ENCODE data around the gene ZNF423. TPM values are rescaled to one million over a fixed set of nuclear protein-coding genes. Genes with fewer than 3 reads are reported as not detected.

Gene ZNF423
- total RNA-seq, 1 donor from 2014 or later = not detected

GRCh38 chr16:49491771-49492761, 363.8 kb downstream of the ZNF423 start:
- Mint-ChIP-seq H3K27ac (no peak overlapping the region), H3K9me3 (no peaks in the 10 kb centered on the region), H3K4me3 (no peak overlapping the region), H3K27me3 (peaks cover 7% of the 10 kb centered on the region), H3K4me1 (no peaks in the 10 kb centered on the region), H3K36me3 (ENCODE audit: low read depth) (no peaks in the 10 kb centered on the region)
- ChIA-PET POLR2A (no interaction called here), CTCF (interaction anchor here (0.8 to 1.1 kb wide), 3 partner anchors 101 to 431 kb away, joined by 3 read pairs; no protein-coding TSS in a partner anchor)
- DNase-seq = peak; percentile 32
- intact Hi-C loops (cut with micrococcal nuclease) = loop anchor here (1.0 kb wide), 1 partner anchor 101 kb away; no protein-coding TSS in a partner anchor
- ATAC-seq (ENCODE audit: low read depth) = peak; percentile 65
- TF ChIP-seq CTCF (IDR thresholded peaks at IDR 0.05) = no peak

- ATAC-seq (ENCODE audit: low read depth) = no peak
- Mint-ChIP-seq H3K36me3 (ENCODE audit: low read depth) (no peaks in the 10 kb centered on the region), H3K27me3 (peaks cover 7% of the 10 kb centered on the region), H3K9me3 (no peaks in the 10 kb centered on the region), H3K27ac (no peak overlapping the region), H3K4me3 (no peak overlapping the region), H3K4me1 (no peaks in the 10 kb centered on the region)
- CTCF ChIA-PET = no interaction called here
- no peak for DNase-seq
- intact Hi-C loops (cut with micrococcal nuclease) = no loop called here
- no peak for TF ChIP-seq CTCF (IDR thresholded peaks at IDR 0.05)
- POLR2A ChIA-PET = no interaction called here
Observed at GRCh38 chr16:49491106-49491670, 364.7 kb downstream of the ZNF423 start.

GRCh38 chr16:49490321-49490705, 365.6 kb downstream of the ZNF423 start:
- POLR2A ChIA-PET = no interaction called here
- intact Hi-C loops (cut with micrococcal nuclease) = no loop called here
- DNase-seq = no peak
- ATAC-seq (ENCODE audit: low read depth) = no peak
- Mint-ChIP-seq H3K9me3 (no peaks in the 10 kb centered on the region), H3K4me3 (no peak overlapping the region), H3K4me1 (no peaks in the 10 kb centered on the region), H3K27ac (no peak overlapping the region), H3K36me3 (ENCODE audit: low read depth) (no peaks in the 10 kb centered on the region), H3K27me3 (peaks cover 7% of the 10 kb centered on the region)
- CTCF ChIA-PET = no interaction called here
- TF ChIP-seq CTCF (IDR thresholded peaks at IDR 0.05) = no peak

- no peak for TF ChIP-seq CTCF (IDR thresholded peaks at IDR 0.05)
- no peak overlapping the region for H3K4me3 Mint-ChIP-seq
- no peak for ATAC-seq (ENCODE audit: low read depth)
- DNase-seq = peak; percentile 2
- H3K4me1 Mint-ChIP-seq = no peaks in the 10 kb centered on the region
- H3K27ac Mint-ChIP-seq = no peak overlapping the region
- peaks cover 7% of the 10 kb centered on the region for H3K27me3 Mint-ChIP-seq
- POLR2A ChIA-PET = no interaction called here
- H3K9me3 Mint-ChIP-seq = no peaks in the 10 kb centered on the region
- intact Hi-C loops (cut with micrococcal nuclease) = no loop called here
- no peaks in the 10 kb centered on the region for H3K36me3 Mint-ChIP-seq (ENCODE audit: low read depth)
- CTCF ChIA-PET = no interaction called here
Observed at GRCh38 chr16:49489686-49490320, 366.1 kb downstream of the ZNF423 start.

Data from activated B cell treated with CpG ODN at 0.5 μM for 24 hours (primary cell).